ENCODE measurements around the gene IL18BP. TPM values are rescaled to one million over a fixed set of nuclear protein-coding genes. Genes with fewer than 3 reads are reported as not detected.

Gene IL18BP
- total and polyA plus RNA-seq, 2 of the 13 experiments (the other 11 are each of a cell fraction or from before 2014, with no cell fraction given): 4.1 to 12.8 TPM

GRCh38 chr11:71977743-71978418 is 20.8 kb upstream of the IL18BP start:
- Histone ChIP-seq H3K4me2 (ENCODE audit: low read depth, low read length) (no peak overlapping the region), H3K36me3 (replicated peaks in 1 of 2; ENCODE audit: control insufficient read depth in 1 of 2, insufficient read depth in 2 of 2, low read length in 2 of 2) (peaks cover 11 to 32% of the 10 kb centered on the region in 2 experiments; a peak in 4 of 5 replicates), H3K27ac (ENCODE audit: extremely low read length, insufficient read depth, low read length) (no peak overlapping the region), H3K79me2 (ENCODE audit: insufficient read depth, low read length) (peaks cover 2% of the 10 kb centered on the region), H4K20me1 (ENCODE audit: insufficient read depth, low read length) (no peaks in the 10 kb centered on the region), H2AFZ (ENCODE audit: low read length) (no peak overlapping the region), H3K9me3 (ENCODE audit: low read length) (no peaks in the 10 kb centered on the region), H3K4me3 (replicated peaks in 1 of 3; ENCODE audit: insufficient read depth in 1 of 3, low read depth in 2 of 3, low read length in 3 of 3) (no peak overlapping the region), H3K9ac (ENCODE audit: insufficient read depth, low read depth, low read length) (no peak overlapping the region), H3K4me1 (ENCODE audit: insufficient read depth, low read length) (no peaks in the 10 kb centered on the region), H3K27me3 (ENCODE audit: control insufficient read depth in 1 of 2, insufficient read depth in 2 of 2, low read length in 2 of 2) (no peaks in the 10 kb centered on the region)
- peak; percentile 36 for DNase-seq (ENCODE audit: low spot score)
- intact Hi-C loops (cut with micrococcal nuclease; ENCODE audit: unreplicated experiment) (no loop called here), in situ Hi-C loops (cut with HindIII; ENCODE audit: extremely low pct_ligation_motif_present, low pct_unique_long_range_greater_than_20kb) (no loop called here)
- ATAC-seq: peak; percentile 67
- FAIRE-seq: no peak
- ChIA-PET POLR2A (no interaction called here), CTCF (ENCODE audit: low intra/inter-chr PET ratio, low total read pairs) (interaction anchor here (1.0 to 1.3 kb wide), 2 partner anchors 114 to 166 kb away, joined by 4 to 5 read pairs; no protein-coding TSS in a partner anchor)
- TF ChIP-seq CEBPZ (IDR thresholded peaks at IDR 0.05; ENCODE audit: low read length) (no peak), IKZF1 (IDR thresholded peaks at IDR 0.05) (no peak), CTCF (CRISPR knock-in tag; IDR thresholded peaks at IDR 0.05) (peak; percentile 77), NFIC (IDR thresholded peaks at IDR 0.05; ENCODE audit: low read length) (no peak), ZNF607 (CRISPR knock-in tag; IDR thresholded peaks at IDR 0.05; ENCODE audit: borderline replicate concordance) (no peak), PCBP2 (optimal IDR thresholded peaks at IDR 0.05; ENCODE audit: low read depth, low read length, poor library complexity, severe bottlenecking) (no peak), SRF (IDR thresholded peaks at IDR 0.05; ENCODE audit: low read depth, low read length) (no peak), RBAK (CRISPR knock-in tag; IDR thresholded peaks at IDR 0.05) (no peak), STAG1 (CRISPR knock-in tag; IDR thresholded peaks at IDR 0.05) (peak; percentile 67), CEBPB (IDR thresholded peaks at IDR 0.05; ENCODE audit: borderline replicate concordance, low read depth, low read length) (no peak), MXD4 (CRISPR knock-in tag; IDR thresholded peaks at IDR 0.05) (no peak), ZNF850 (CRISPR knock-in tag; conservative IDR thresholded peaks at IDR 0.05) (no peak), GATAD2A (CRISPR knock-in tag; IDR thresholded peaks at IDR 0.05) (no peak), SMC3 (IDR thresholded peaks at IDR 0.05; ENCODE audit: low read length) (peak; percentile 50), ARNT2 (CRISPR knock-in tag; IDR thresholded peaks at IDR 0.05; ENCODE audit: low read depth) (no peak), ZFP36 (IDR thresholded peaks at IDR 0.05; ENCODE audit: borderline replicate concordance, low read depth, low read length, partially characterized antibody) (no peak), ZNF780A (CRISPR knock-in tag; IDR thresholded peaks at IDR 0.05) (no peak), HNRNPL (IDR thresholded peaks at IDR 0.05; ENCODE audit: low read depth, low read length) (no peak), CBFB (CRISPR knock-in tag; IDR thresholded peaks at IDR 0.05) (no peak)
- no TSS peak for BruUV-seq (replicated peaks)
- 69% methylated on average over 7 of the region's 7 CpGs for WGBS (ENCODE audit: low lambda C conversion rate)
